ENCODE results near the gene IFNA13. TPM values are rescaled to one million over a fixed set of nuclear protein-coding genes. Genes with fewer than 3 reads are reported as not detected.

IFNA13 gene
- total RNA-seq, 1 donor from 2014 or later = not detected

GRCh38 chr9:21317956-21318923 lies 49.6 kb downstream of the IFNA13 start:
- DNase-seq (ENCODE audit: low spot score in 2 of 2) = no peak
- intact Hi-C loops (cut with DNase I) = loop anchor here (5.0 kb wide), 1 partner anchor 139 kb away; no protein-coding TSS in a partner anchor

More at GRCh38 chr9:21317956-21318923, 49.6 kb downstream of the IFNA13 start:
- H3K4me3 ChIP-seq = no peak overlapping the region
- H3K4me1 ChIP-seq = peaks cover 0 to 3% of the 10 kb centered on the region in 2 donors
- H3K36me3 ChIP-seq = peaks cover 1 to 19% of the 10 kb centered on the region in 2 donors
- H3K9me3 ChIP-seq = no peaks in the 10 kb centered on the region
- no peak overlapping the region for H3K27ac ChIP-seq
- TF ChIP-seq, protein P1, sequence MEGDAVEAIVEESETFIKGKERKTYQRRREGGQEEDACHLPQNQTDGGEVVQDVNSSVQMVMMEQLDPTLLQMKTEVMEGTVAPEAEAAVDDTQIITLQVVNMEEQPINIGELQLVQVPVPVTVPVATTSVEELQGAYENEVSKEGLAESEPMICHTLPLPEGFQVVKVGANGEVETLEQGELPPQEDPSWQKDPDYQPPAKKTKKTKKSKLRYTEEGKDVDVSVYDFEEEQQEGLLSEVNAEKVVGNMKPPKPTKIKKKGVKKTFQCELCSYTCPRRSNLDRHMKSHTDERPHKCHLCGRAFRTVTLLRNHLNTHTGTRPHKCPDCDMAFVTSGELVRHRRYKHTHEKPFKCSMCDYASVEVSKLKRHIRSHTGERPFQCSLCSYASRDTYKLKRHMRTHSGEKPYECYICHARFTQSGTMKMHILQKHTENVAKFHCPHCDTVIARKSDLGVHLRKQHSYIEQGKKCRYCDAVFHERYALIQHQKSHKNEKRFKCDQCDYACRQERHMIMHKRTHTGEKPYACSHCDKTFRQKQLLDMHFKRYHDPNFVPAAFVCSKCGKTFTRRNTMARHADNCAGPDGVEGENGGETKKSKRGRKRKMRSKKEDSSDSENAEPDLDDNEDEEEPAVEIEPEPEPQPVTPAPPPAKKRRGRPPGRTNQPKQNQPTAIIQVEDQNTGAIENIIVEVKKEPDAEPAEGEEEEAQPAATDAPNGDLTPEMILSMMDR (IDR thresholded peaks at IDR 0.05) = peak in 2 of 3 experiments; percentile 58 to 63
- H3K27me3 ChIP-seq = no peaks in the 10 kb centered on the region

Other genes starting within 250 kb of the IFNA13 start
- not detected for gene IFNW1, start 226.2 kb downstream of the IFNA13 start, total RNA-seq
- not detected for gene IFNA21, start 201.4 kb downstream of the IFNA13 start, total RNA-seq
- gene IFNA4, start 180.5 kb downstream of the IFNA13 start, total RNA-seq = not detected
- gene IFNA7, start 165.9 kb downstream of the IFNA13 start, total RNA-seq = not detected
- not detected for gene IFNA10, start 160.9 kb downstream of the IFNA13 start, total RNA-seq
- gene IFNA16, start 150.7 kb downstream of the IFNA13 start, total RNA-seq = not detected
- not detected for gene IFNA17, start 139.8 kb downstream of the IFNA13 start, total RNA-seq
- not detected for gene IFNA14, start 128.1 kb downstream of the IFNA13 start, total RNA-seq
- gene IFNA5, start 62.7 kb downstream of the IFNA13 start, total RNA-seq = 4.0 TPM
- gene KLHL9, start 32.7 kb downstream of the IFNA13 start, total RNA-seq = 6.4 TPM
- not detected for gene IFNA6, start 17.2 kb downstream of the IFNA13 start, total RNA-seq
- not detected for gene IFNA2, start 17.3 kb upstream of the IFNA13 start, total RNA-seq
- not detected for gene IFNA8, start 41.1 kb upstream of the IFNA13 start, total RNA-seq
- gene IFNA1, start 72.4 kb upstream of the IFNA13 start, total RNA-seq = not detected
- not detected for gene IFNE, start 114.3 kb upstream of the IFNA13 start, total RNA-seq